Measurements from ENCODE around the gene VRK1.
"Not testable (repeated sequence)": the region's sequence is repeated elsewhere in the genome, so short reads cannot be mapped to it uniquely, and the experiment has no call there.

The VRK1 gene

DNA sequence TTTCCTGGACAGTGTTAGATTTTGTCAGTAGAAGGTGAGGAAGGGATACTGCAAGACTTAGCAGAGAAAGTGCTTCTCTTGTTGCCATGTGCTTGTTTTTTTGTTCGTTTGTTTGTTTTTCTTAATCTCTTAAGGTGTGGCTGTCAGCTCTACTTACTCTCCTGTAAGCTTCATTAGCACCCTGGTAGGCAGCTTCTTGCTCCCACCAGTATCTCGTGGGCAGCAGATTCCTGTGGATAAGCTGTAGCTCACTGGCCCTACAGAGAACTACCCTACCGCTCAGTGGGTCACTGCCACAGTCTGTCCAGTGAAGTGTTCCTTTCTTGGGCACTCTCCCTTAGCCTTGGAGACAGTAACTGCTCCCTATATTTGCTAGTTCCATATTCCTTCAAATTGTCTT lies 30.1 kb downstream of the VRK1 start:
- DNase-seq: no peak

DNA sequence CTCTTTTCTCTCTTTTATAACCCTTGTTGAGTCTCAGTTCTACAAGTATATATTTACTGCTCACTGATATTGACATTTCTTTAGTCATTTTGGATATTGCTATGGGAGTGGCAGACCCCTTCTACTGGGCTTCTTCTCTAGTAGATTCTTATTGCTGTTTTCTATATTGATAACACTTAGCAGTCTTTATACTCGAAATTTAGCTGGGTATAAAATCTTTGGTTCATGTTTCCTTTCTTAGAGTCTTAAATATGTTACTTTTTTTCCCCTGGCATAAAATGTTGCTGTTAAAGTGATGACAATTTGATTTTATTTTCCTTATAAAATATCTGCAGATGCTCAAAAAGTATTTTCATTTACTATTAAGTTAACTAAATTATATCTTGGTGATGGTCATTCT lies 32.6 kb downstream of the VRK1 start:
- no peak for DNase-seq

DNA sequence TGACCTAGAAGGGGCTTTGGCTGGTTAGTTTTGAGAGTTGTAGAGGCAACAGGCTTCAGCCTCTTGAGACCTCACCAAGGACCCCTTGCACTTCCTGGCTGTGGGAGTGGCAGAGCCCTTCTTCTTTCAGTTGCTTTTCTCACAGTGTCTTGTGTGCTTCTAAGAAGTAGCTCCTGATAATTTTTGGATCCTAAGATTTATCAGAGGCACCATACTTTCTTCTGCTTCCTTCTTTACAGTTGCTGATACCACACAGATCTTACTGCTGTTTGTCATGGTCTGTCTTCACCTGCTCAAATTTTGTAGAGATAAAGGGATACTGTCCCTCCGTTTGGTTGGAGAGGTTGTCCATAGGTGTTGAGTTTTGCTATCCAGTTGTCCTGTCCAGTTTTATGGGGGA lies 33.8 kb downstream of the VRK1 start:
- no peak for DNase-seq

DNA sequence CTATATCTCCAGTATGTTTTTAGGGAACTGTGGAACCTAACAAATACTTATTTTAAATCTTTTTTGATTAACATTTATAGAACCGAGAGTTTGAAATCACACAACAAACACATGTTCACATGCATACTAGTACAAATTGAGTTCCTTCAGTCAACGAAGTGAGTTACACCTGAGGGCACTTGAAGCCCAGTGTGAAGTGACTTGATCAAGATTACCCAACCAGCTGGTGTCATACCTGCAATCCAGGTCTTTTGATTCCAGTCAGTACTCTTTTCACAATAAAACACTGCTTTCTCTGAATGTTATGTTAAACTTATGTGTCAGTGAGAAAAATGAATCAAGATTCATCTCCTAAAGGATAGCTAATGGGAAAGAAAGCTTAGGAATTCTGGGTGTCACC lies 35.2 kb downstream of the VRK1 start:
- DNase-seq: no peak

DNA sequence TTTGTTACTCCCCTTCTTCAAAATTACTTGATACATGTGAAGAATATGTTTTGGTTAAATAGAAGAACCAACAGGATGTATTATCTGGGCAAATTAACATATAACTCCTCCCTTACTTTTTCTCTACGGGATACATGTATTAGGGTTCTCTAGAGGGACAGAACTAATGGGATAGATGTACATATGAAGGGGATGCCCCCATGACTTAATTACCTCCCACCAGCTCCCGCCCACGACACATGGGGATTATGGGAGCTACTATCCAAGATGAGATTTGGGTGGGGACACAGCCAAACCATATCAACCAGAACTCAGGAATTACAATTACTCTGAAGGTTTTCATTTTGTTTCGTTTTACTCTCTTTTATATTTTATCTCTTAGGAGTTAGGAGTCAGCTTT lies 41.3 kb downstream of the VRK1 start:
- DNase-seq: no peak

DNA sequence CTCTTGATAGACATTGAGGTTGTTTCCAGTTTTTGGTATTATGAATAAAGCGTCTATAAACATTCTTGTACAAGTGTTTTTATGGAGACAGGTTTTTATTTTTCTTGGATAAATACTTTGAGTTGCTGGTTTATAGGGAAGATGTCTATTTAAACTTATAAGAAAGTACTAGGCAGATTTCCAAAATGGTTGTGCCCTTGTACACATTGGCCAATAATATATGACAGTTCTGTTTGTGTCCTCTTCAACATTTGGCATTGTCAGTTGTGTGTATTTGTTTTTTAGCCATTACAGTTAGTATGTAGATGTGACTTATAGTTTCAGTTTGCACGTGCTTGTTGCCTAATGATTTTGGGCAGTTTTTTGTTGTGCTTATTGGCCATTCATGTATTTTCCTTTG lies 42.1 kb downstream of the VRK1 start:
- DNase-seq: no peak

DNA sequence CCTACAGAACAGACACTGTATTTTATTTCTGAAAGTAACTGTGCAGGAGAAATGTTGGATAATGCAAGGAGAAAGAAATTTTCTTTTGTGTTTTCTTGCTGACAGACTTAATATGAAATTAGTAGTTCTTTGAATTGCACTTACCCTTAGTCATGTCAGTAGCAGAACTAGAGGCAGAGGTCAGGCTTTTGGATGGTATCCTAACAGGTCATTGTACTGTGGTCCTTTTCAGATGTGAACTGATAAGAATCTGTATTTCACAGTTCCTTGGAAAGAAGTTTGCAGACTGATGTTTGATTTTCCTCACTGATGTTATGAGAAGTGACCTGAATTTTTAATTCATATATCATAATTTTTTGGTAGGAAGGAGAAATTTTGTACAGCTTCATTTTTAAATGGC lies 46.0 kb downstream of the VRK1 start:
- no peak for DNase-seq

DNA sequence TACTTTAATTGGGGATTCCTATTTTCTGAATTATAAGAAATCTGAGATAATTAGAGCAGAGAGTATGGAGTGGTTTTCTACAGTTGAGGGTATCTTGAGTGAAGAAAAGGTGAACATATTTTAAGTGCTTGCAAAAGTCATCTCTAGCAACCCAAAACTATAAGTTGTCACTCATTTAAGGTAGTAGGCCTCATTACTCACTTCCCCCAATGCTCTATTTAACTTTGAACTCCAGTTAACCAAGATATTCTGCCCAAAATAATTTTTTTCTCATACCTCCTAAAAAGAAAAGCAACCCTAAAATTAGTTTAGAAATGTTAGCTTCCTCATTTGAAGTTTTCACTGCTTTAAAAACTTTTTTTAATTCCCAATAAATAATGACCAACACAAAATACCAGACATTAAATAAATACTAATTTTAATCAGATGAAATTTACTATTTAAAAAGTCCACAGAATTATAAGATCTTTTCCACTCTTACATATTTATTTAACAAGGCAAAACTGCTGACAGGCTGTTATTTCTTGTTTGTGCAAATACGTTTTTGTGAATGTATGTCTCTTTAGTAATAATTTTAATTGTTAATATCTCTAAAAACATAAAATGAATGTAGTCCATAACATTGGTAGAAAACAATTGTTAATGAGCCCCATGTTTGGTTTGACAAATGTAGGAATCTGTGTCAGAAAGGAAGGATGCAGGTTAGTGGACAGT lies 47.8 kb downstream of the VRK1 start:
- DNase-seq: no peak

DNA sequence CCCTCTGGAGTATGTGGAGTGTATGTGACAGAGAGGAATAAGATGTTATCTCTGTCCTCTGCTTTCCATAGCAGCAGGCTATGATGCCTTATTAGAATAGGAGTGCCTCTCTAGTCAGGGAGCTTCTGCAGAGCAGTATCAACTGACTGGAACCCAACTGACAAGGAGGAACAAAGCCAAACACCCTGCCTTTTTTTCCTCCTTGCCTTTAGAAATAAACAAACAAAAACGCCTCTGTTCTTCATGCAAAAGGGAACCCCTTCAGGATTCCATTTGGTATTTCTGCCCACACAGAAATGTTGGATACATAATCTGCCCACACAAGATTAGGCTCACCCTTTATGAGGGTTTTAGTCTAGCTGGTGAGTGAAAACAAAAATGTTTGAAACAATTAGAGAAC lies 50.3 kb downstream of the VRK1 start:
- no peak for DNase-seq

DNA sequence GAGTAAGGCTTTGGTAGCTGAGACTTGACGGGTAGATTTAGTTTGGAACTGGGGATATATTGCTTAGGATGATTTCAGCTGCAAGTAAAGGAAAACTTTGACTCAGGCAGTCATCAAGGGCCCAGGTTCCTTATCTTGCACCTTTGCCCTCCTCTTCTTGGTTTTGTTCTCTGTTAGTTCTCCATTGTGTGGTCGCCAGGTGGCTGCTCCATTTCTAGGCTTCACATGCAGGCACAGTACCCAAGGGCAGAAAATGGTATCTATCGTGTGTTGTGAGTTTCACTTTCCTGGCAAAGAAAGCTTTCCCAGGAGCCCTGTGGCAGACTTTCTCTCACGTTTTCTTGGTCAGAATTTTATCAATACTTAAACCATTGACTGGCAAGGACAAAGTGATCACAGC lies 50.8 kb downstream of the VRK1 start:
- DNase-seq: no peak

DNA sequence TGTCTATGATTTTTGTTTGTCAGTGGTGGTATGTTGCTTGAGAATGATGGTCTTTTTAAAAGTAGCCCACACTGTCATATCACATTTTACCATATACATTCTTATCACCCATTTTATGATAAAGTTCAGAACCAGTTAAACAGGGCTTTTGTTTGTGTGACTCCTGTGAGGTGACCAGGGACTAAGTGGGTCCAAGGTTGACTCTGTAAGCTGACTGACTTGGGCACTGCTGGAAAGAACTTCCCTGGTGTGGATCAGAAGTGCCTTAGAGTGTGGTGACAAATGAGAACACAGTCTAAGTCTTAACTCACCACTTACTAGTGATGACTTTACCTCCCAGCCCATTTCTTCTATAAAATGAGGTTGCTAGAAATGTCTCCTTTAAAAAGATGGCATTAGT lies 52.6 kb downstream of the VRK1 start:
- DNase-seq: no peak

DNA sequence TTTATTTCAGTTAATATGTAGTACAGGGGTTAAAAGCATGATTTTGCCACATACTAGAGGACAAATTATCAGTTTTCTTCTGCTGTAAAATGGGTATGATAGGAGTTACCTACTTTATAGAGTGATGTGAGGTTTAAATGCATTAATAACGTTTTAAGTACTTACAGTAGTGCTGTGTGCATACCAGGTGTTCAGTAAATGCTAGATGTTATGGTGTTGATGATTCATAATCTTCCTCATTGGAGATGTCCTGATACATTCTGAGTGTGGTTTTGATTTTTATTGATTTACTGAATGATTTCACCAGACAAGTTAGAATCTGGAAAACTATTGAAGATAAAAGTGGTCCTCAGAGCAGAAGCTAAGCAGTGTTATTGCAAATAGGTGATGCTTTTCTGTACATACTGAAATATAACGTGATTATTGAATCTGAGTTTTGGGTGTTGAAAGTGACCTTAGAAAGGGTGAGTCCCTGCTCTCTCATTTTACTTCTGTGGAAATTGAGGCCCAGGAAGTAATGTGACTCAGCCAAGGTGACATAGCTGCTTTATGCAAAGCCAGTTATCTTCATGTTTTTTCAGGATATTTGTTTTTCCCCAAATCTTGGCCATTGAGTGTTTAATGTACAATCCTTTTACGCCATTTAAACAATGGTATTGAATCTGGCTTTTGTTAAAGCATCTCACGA lies 54.7 kb downstream of the VRK1 start:
- DNase-seq: no peak

DNA sequence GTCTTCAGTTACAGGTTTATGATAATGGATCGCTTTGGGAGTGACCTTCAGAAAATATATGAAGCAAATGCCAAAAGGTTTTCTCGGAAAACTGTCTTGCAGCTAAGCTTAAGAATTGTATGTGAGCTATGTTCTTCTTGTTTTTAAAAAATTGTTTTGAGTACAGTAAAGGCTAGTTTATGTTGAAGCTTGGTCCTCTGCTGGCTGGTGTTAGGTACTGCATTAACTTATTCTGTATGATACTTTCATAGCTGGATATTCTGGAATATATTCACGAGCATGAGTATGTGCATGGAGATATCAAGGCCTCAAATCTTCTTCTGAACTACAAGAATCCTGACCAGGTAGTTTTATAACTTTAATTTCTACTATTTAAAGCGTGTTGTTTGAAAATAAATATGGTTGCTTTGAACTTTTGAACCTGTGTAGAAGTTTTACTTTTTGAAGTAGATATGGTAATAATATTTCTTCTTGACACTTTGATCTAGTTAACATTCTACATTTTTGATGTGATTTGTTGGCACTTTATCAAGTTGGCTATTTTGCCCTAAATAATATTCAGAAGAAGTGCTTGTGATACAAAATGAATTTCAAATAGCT lies 55.7 kb downstream of the VRK1 start:
- DNase-seq: no peak

DNA sequence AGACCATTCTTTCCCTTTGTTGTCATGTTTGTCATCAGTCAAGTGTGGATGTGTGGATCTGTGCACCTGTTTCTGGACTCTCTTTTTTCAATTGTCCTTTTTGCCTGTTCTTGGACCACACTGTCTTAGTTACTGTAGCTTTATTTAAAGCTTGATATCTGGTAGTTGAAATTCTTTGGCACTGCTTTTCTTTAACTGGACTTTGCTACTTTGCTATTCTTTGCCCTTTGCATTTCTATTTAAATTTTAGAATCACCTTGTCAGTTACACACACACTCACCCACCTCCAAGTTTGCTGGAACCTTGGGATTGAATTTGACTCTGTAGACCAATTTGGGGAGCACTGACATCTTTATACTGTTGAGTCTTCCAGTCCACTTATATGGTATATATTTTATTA lies 61.5 kb downstream of the VRK1 start:
- DNase-seq: no peak

DNA sequence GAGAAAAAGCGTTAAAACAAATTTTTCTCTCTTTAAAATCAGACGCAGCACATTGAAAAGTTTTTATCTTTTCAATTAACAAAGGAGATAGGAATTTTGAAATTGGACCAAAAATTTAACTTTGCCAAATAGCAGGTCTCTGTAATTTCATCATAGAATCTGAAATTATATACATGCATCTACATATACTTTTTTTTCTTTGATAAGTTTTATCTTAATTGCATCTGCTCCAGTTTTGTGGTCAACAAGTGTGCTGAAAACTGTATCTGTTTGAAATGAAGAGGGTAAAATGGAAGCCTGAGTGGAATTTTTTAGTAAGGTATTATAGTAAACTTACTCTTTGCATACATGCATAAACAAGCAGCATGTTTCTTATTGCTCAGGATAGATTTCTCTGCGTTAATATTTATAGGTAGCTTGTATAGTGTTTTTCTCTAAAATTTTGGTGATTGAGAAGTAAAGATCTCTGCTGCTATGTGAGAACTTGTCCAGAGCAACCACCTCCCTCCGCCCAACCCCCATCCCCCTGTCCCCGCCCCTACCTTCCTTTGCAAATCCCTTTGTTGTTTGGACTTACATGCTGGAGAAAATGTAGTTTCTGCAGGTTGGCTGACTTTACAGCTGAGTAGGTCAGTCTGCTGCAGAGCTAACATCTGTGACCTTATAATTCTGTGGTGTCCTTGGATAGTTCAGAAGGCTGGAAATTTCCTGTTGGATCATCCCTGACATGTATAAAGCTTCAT lies 64.6 kb downstream of the VRK1 start:
- no peak for DNase-seq

DNA sequence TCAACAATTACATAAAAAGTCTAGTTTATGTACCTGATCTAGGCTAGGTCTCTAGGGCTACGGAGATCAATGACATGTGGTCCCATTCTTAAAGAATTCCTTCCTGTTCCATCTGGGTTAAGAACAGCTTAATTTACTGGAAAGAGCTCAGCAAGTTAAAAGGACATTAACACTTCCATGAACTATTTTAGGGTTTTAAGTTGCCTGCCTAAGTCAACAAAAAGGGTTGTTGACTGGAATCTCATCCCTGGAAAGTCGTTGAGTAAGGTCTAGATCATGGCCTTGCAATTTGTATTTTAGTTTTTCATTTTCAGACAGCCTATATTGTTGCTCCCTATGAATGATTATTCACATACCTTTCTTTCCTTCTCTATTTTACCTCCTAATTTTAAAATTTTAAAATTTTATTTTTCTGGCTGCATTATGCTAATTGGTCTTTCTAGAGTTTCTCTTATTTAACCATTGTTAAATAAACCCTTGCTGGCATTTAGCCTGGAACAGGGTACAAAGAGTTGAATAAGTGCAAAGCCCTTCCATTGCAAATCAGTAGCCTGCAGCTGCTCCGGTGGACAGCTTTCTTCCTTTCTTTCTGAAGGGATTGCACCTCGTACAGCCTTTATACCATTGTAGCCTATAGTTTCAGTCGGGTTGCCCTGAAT lies 66.3 kb downstream of the VRK1 start:
- DNase-seq: no peak

DNA sequence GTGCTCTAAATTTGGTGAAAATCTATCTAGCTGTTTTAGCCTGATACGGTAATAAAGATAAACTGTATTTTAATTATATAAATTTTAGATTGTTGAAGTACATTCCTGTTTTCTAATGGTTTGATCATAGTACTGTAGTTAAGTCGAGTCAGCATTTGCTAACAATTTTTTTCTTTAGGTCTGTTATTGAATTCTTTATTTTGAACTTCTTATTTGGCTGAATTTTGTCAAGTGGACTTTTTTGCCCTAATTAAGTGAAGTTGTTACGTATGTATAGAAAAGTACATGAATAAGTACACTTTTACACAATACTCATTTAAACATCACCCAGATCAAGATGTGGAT lies 66.8 kb downstream of the VRK1 start:
- no peak for DNase-seq

DNA sequence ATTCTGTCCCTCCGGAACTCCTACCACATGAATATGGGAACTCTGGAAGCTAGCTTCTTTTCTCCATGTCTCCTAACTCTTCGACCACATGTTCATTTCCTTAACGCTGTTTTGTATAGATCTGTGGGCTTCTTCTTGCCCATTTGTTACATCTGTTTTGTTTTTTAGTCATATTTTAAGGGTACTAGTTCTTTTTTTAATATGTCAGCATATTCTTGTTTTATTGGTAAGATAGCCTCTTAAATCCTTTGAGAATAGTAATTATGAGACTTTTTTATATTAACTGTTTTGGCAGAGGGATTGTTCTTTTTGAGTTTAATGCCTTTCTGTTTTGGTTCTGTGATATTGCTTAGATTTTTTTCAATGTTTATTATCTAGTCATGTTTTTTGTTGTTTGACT lies 70.5 kb downstream of the VRK1 start:
- no peak for DNase-seq

DNA sequence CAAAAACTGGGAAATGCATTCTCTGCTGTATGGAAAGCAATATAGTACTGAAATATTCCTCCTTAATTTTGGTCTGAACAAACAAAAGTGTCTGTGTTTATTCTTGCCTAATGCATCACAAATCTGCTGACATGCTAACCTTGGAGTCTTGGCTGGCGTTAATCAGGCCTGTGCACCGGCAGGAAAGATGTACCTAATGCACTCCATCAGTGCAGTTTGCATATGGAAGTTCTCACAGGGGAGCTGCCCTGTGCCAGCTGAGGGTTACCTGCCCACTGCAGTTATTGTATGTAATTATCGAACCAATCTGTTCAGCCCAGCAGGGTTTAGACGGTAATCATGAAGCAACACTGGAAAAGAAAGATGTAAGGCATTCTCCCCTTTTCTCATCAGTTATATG lies 76.9 kb downstream of the VRK1 start:
- no peak for DNase-seq

DNA sequence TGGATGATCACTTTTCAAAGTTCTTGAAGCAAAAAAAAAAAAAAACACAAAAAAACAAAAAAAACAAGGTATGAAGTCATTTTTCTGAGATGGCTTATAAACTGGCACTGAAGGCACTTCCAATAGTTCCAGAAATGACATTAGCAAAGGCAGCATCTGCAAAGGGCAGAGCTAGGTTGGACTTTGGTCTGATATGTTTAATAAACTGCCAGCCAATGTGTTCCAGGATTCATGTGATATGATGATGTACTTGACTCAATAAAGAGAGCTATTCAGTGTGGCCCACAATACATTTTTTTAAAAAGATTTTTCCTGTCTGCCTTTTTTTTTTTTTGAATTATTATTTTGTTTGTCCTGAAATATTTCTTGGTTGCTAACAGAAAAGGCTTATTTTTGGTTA lies 79.6 kb downstream of the VRK1 start:
- no peak for DNase-seq

DNA sequence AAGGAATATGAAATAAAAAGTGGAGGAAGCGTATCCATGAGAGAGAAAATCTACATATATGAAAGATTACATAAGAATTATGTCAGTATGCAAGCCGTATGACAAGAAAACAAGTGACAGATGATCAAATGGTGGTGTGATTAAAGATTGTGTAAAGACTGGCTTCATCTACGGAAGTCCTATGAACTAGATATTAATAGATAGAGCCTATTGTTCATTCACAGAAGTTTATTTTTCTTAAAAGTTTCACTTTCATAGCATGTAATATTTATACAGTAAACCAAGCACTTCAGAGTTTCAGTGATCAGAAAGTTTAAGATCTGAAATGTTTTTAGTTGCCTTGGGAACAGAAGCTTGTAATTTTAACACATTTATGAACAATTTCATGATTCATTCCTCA lies 84.5 kb downstream of the VRK1 start:
- DNase-seq: no peak

DNA sequence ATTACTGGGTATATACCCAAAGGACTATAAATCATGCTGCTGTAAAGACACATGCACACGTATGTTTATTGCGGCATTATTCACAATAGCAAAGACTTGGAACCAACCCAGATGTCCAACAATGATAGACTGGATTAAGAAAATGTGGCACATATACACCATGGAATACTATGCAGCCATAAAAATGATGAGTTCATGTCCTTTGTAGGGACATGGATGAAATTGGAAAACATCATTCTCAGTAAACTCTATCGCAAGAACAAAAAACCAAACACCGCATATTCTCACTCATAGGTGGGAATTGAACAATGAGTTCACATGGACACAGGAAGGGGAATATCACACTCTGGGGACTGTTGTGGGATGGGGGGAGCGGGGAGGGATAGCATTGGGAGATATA lies 86.8 kb downstream of the VRK1 start:
- DNase-seq: not testable (repeated sequence)

DNA sequence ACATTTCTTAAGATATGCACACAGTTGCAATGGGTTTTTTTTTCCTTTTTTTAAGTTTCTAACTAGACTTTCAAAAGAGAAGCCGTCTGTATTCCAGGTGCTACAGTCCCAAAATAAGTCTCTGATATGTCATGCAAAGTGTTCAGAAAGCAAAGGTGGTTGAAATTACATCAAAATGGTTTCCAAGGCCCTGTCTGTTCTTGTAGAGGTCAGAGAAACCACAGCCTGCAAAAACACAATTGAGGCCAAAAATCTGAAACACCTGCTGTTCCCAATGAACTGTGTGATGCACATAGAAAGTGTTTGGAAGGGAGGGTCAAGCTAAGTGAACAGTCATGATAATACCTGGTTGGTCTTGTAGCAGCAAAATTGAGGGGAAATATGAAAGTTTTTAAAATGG lies 91.0 kb downstream of the VRK1 start:
- no peak for DNase-seq

DNA sequence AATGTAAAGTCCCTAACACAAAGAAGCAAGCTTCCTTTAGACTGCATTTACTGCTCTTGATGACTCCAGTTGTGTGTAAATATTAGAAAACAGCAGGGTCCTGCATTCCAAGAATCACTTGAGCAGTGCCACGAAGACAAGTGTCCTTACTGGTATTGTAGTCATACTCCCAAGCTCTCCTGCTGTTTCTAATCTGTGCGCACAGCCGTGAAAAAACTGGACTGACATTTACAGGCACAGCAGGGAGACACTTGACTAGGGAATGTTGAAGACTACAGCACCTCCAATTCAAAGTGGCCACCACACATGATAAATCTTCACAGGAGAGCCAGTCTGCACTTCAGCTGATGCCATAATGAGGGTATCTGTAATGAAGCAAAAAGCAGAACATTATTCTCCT lies 91.4 kb downstream of the VRK1 start:
- peak; percentile 76 for DNase-seq

Data from retina (tissue), 1 donor.